Measurements from ENCODE around the gene RASA2. TPM values are rescaled to one million over a fixed set of nuclear protein-coding genes. Genes with fewer than 3 reads are reported as not detected.

Gene RASA2
- total and polyA plus RNA-seq, 12 donors = 1.4 to 7.7 (median 5.1) TPM

DNA sequence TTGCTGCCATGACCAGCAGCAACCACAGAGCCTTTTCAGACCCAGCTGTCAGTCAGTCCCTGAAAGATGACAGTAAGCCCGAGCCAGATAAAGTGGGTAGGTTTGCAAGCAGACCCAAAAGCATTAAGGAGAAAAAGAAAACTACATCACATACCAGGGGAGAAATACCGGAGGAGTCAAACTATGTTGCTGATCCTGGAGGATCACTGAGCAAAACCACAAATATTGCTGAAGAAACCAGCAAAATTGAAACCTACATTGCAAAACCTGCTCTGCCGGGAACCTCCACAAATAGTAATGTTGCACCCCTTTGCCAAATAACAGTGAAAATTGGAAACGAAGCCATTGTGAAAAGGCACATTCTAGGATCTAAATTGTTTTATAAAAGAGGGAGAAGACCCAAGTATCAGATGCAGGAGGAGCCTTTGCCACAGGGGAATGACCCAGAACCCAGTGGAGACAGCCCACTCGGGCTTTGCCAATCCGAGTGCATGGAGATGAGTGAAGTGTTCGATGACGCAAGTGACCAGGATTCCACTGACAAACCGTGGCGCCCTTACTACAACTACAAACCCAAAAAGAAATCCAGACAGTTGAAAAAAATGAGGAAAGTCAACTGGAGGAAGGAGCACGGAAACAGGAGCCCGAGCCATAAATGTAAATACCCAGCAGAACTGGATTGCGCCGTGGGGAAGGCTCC, 42.1 kb upstream of the RASA2 start:
- TF ChIP-seq, protein P1, sequence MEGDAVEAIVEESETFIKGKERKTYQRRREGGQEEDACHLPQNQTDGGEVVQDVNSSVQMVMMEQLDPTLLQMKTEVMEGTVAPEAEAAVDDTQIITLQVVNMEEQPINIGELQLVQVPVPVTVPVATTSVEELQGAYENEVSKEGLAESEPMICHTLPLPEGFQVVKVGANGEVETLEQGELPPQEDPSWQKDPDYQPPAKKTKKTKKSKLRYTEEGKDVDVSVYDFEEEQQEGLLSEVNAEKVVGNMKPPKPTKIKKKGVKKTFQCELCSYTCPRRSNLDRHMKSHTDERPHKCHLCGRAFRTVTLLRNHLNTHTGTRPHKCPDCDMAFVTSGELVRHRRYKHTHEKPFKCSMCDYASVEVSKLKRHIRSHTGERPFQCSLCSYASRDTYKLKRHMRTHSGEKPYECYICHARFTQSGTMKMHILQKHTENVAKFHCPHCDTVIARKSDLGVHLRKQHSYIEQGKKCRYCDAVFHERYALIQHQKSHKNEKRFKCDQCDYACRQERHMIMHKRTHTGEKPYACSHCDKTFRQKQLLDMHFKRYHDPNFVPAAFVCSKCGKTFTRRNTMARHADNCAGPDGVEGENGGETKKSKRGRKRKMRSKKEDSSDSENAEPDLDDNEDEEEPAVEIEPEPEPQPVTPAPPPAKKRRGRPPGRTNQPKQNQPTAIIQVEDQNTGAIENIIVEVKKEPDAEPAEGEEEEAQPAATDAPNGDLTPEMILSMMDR (IDR thresholded peaks at IDR 0.05) = no peak
- peak overlapping the region in 4 of 10 donors; percentile 11 to 92 (median 86) for H3K27ac ChIP-seq
- H3K4me1 ChIP-seq = peaks cover 11 to 91% (median 69%) of the 10 kb centered on the region in 9 donors
- no peak overlapping the region for H3K4me3 ChIP-seq
- ATAC-seq (no peak), DNase-seq (no peak)
- H3K36me3 ChIP-seq = peaks cover 0 to 70% (median 25%) of the 10 kb centered on the region in 9 donors
- 92 to 94% methylated on average over 14 of the region's 14 CpGs for WGBS, 2 donors
- no peaks in the 10 kb centered on the region for H3K27me3 ChIP-seq
- intact Hi-C loops (cut with DNase I) = loop anchor here in 6 of 10 donors (5.0 kb wide), 2 partner anchors 42 to 77 kb away; partner anchors contain the start of gene ZBTB38 (in 4 of the 6)
- H3K9me3 ChIP-seq = no peaks in the 10 kb centered on the region

DNA sequence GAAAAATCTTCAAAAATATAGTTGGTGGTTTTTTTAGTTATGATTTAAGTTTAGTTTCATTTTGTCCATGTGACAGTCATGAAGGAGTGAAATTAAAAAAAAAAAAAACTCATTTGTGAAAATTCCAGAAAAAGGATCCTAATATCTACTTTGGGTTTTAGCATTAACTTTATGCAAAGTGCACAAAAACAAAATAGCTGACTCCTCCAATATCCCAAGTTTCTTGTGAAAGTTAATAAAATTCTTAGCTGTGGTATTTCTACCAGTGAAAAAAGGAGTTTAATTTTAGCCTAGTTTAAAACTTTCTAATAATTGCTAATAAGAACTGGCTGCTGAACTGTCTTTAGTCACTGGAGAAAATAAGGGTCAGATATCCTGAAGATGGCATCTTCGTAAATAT, 40.8 kb upstream of the RASA2 start:
- DNase-seq (no peak), ATAC-seq (no peak)
- H3K4me3 ChIP-seq = no peak overlapping the region
- H3K36me3 ChIP-seq = peaks cover 0 to 66% (median 25%) of the 10 kb centered on the region in 9 donors
- H3K27ac ChIP-seq = no peak overlapping the region
- H3K9me3 ChIP-seq = no peaks in the 10 kb centered on the region
- intact Hi-C loops (cut with DNase I) = no loop called here
- TF ChIP-seq, protein P1 (IDR thresholded peaks at IDR 0.05) = no peak
- H3K4me1 ChIP-seq = peaks cover 7 to 89% (median 64%) of the 10 kb centered on the region in 9 donors
- H3K27me3 ChIP-seq = no peaks in the 10 kb centered on the region
- WGBS, 2 donors = 95 to 96% methylated on average over 1 of the region's 1 CpG

DNA sequence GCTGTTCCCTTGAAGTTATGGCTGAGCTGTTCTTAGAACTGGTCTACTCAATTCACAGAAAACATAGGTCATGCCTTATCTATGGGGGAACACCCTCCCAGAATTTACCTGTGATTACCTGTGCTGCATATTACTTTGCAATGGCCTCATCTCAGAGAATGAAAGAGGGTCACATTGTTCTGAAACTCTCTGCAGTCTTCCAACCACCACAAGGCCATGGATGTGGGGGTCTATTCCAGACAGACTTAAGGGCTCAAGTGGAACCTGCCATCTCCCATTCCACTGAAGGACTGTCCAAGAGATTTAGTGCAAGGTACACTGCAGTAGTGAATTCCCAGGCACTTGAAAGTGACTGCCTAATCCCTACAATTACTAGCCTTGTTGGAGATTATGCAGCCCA, 40.1 kb upstream of the RASA2 start:
- no peaks in the 10 kb centered on the region for H3K27me3 ChIP-seq
- H3K27ac ChIP-seq = peak overlapping the region in 3 of 10 donors; percentile 9 to 54 (median 14)
- H3K4me3 ChIP-seq = no peak overlapping the region
- no peaks in the 10 kb centered on the region for H3K9me3 ChIP-seq
- no peak for DNase-seq
- no peak for ATAC-seq
- H3K36me3 ChIP-seq = peaks cover 0 to 66% (median 25%) of the 10 kb centered on the region in 9 donors
- intact Hi-C loops (cut with DNase I) = no loop called here
- peaks cover 3 to 89% (median 60%) of the 10 kb centered on the region in 9 donors for H3K4me1 ChIP-seq
- TF ChIP-seq, protein P1 (IDR thresholded peaks at IDR 0.05) = no peak

DNA sequence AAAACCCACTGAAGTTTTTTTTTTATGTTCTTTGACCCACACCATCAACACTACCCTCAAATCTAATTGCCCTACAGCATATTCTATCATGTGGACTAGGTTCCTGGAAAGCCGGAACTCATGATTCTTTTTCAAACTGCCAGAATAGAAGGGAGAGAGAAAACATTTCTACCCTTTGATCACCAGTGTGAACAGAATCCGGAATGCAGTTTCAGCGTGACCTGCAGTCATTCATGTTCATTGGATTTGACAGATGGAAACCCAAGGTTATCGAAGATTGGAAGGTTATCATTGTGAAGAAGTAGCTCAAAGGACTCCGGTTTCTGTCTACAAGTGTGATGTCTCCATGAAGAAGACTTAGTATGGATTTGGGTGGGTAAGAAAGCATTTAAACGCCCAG, 39.4 kb upstream of the RASA2 start:
- WGBS, 2 donors = 81 to 85% methylated on average over 6 of the region's 6 CpGs
- intact Hi-C loops (cut with DNase I) = no loop called here
- DNase-seq = no peak
- peaks cover 0 to 65% (median 25%) of the 10 kb centered on the region in 9 donors for H3K36me3 ChIP-seq
- no peak for ATAC-seq
- TF ChIP-seq, protein P1 (IDR thresholded peaks at IDR 0.05) = no peak
- H3K27ac ChIP-seq = peak overlapping the region in 3 of 10 donors; percentile 9 to 54 (median 14)
- H3K4me1 ChIP-seq = peaks cover 5 to 89% (median 53%) of the 10 kb centered on the region in 9 donors
- no peaks in the 10 kb centered on the region for H3K9me3 ChIP-seq
- H3K27me3 ChIP-seq = no peaks in the 10 kb centered on the region
- no peak overlapping the region for H3K4me3 ChIP-seq

Data from heart right ventricle (tissue), 16 donors.